Nephron (organoid): ENCODE data around the gene NEK8.

ENCODE experiments used
- H3K27ac Mint-ChIP-seq, 3 experiments: 2 replicates each; pipeline ENCODE4 v1.8.0; 2020; ENCODE audit warnings: mixed read lengths in 3 of 3, mild to moderate bottlenecking in 2 of 3, moderate library complexity in 1 of 3
- H3K27me3 Mint-ChIP-seq: 2 replicates; pipeline ENCODE4 v1.8.0; 2021; ENCODE audit warnings: low read depth, mild to moderate bottlenecking, moderate library complexity, mixed read lengths
- H3K36me3 Mint-ChIP-seq: 2 replicates; pipeline ENCODE4 v1.8.0; 2020; ENCODE audit warnings: low read depth, mixed read lengths
- H3K4me1 Mint-ChIP-seq: 2 replicates; pipeline ENCODE4 v1.8.0; 2020; ENCODE audit warnings: mixed read lengths
- H3K4me3 Mint-ChIP-seq, 3 experiments: 2 replicates each; pipeline ENCODE4 v1.8.0; 2020; ENCODE audit warnings: mild to moderate bottlenecking in 3 of 3, mixed read lengths in 3 of 3, moderate library complexity in 2 of 3
- H3K9me3 Mint-ChIP-seq: 2 replicates; pipeline ENCODE4 v1.8.0; 2020; ENCODE audit warnings: mixed read lengths
- TF ChIP-seq, protein P1 (sequence below), 3 experiments: fragments of 200-600 bp; sonication (generic); IDR thresholded peaks; one replicate each; pipeline ENCODE4 v1.5.0; 2021; ENCODE audit warnings: antibody characterized with exemption in 3 of 3; ENCODE audit not compliant: unreplicated experiment in 3 of 3

The NEK8 gene

DNA sequence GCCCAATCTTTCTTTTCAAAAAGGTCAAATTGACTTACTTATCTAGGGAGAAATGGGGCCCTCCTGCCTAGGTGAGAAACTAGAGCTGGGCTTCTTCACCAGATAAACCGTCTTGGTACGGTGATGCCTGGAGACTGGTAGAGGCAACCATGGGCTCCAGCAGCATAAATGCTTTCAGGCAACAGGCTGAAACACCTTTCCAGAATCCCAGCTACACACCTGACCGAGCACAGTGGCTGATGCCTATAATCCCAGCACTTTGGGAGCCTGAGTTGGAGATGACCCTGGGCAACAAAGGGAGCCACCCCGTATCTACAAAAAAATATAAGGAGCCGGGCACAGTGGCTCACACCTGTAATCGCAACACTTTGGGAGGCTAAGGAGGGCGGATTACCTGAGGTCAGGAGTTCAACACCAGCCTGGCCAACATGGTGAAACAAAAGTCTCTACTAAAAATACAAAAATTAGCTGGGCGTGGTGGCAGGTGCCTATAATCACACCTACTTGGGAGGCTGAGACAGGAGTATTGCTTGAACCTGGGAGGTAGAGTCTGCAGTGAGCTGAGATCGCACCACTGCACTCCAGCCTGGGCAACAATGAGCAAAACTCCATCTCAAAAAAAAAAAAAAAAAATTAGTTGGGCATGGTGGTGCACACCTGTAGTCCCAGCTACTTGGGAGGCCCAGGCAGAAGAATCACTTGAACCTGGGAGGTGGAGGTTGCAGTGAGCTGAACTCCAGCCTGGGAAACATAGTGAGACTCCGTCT is 23.2 kb downstream of the NEK8 start:
- peaks cover 23% of the 10 kb centered on the region for H3K4me1 Mint-ChIP-seq
- H3K27ac Mint-ChIP-seq: peak overlapping the region in 1 of 3 experiments; percentile 32
- H3K9me3 Mint-ChIP-seq: no peaks in the 10 kb centered on the region
- no peaks in the 10 kb centered on the region for H3K27me3 Mint-ChIP-seq
- H3K36me3 Mint-ChIP-seq: peaks cover 52% of the 10 kb centered on the region
- TF ChIP-seq, protein P1, sequence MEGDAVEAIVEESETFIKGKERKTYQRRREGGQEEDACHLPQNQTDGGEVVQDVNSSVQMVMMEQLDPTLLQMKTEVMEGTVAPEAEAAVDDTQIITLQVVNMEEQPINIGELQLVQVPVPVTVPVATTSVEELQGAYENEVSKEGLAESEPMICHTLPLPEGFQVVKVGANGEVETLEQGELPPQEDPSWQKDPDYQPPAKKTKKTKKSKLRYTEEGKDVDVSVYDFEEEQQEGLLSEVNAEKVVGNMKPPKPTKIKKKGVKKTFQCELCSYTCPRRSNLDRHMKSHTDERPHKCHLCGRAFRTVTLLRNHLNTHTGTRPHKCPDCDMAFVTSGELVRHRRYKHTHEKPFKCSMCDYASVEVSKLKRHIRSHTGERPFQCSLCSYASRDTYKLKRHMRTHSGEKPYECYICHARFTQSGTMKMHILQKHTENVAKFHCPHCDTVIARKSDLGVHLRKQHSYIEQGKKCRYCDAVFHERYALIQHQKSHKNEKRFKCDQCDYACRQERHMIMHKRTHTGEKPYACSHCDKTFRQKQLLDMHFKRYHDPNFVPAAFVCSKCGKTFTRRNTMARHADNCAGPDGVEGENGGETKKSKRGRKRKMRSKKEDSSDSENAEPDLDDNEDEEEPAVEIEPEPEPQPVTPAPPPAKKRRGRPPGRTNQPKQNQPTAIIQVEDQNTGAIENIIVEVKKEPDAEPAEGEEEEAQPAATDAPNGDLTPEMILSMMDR (IDR thresholded peaks at IDR 0.05; ENCODE audit: unreplicated experiment in 3 of 3): no peak
- no peak overlapping the region for H3K4me3 Mint-ChIP-seq

DNA sequence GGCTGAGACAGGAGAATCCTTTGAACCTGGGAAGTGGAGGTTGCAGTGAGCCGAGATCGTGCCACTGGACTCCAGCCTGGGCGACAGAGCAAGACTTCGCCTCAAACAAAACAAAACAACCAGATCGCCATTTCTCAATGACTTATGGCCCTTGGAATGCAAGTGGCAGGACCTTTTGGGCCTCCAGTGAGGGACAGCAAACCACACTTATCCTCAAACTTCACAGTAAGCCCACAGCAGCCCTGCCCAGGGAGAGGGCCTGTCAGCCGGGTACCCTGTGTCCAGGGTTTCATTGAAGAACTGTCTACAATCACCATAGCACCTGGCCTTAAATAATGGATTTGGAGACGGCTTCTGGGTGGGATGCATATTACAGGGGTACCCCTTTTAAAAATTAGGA is 26.9 kb downstream of the NEK8 start:
- Mint-ChIP-seq H3K36me3 (peaks cover 54% of the 10 kb centered on the region), H3K4me1 (no peaks in the 10 kb centered on the region), H3K27ac (no peak overlapping the region), H3K4me3 (no peak overlapping the region), H3K27me3 (no peaks in the 10 kb centered on the region), H3K9me3 (no peaks in the 10 kb centered on the region)
- TF ChIP-seq, protein P1 (IDR thresholded peaks at IDR 0.05; ENCODE audit: unreplicated experiment in 3 of 3): no peak

DNA sequence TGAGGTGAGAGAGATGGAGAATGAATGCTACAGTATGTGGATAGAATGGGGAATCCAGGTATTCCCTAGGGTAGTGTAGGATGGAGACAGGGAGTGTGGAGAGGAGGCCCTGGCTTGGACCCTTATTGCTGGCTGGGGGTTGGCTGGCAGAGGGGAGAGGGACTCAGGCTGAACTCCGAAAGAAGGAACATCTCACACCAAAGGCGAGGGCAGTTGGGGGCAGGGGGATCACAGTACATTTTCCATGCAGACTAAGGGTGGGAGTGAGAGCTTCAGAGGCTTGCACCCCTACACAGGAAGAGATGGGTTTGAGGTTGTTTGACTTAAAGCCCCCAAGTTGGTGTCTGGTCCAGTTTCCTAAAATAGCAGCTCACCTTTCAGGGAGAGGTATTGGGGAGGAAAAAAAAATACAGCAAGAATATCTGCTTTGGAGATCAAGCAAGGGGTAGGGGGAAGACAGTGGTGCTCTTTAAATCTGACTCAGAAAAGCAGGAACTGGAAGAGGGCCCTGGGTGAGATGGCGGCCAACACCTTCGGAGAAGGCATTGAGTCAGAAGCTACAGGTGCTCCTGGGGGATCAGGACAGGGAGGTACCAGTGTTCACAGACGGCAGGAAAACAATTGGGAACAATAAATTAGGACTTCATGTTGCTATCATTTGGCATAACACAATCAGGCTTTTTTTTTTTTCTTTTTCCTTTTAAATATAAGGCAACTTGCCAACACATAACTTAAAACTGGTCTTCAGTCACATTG is 27.6 kb downstream of the NEK8 start:
- no peak overlapping the region for H3K4me3 Mint-ChIP-seq

DNA sequence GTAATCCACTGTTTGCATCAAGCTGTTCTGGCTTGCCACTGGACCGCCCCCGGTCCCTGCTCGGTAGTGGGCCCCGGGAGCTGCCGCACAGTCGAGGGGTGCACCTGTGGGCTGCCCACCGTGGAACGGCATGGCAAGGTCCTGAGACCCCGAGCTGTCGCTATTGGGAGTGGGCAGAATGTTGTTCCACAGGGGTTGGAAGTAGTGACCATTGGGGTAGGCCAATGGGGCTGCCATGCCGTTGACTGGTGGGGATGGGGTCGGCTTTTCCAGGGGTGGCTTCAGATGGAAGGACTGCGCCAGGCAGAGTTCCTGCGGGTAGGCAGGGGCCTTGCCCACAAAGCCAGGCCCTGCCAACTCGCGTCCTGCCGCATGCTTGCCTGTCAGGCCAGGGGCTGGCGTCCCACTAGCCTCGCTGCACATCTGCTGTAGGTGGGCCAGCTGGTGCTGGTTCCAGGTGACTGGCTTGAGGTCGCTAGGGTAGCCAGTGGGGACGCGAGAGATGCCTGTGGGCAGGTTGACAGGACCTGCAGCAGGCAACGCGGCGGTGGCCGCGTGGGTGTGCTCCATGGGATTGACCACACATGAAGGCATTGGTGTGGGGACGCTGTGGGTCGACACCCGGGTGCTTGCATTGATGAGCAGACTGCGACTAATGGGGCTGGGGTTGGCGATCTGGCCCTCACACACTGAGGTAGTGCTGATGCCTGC is 30.0 kb downstream of the NEK8 start:
- Mint-ChIP-seq H3K9me3 (no peaks in the 10 kb centered on the region), H3K4me3 (no peak overlapping the region), H3K36me3 (peaks cover 45% of the 10 kb centered on the region), H3K27me3 (no peaks in the 10 kb centered on the region), H3K4me1 (no peaks in the 10 kb centered on the region), H3K27ac (no peak overlapping the region)
- TF ChIP-seq, protein P1 (IDR thresholded peaks at IDR 0.05; ENCODE audit: unreplicated experiment in 3 of 3): no peak

More for the DNA sequence above, 27.6 kb downstream of the NEK8 start:
- Mint-ChIP-seq H3K36me3 (peaks cover 50% of the 10 kb centered on the region), H3K27ac (peak overlapping the region in 1 of 3 experiments; percentile 59), H3K4me1 (no peaks in the 10 kb centered on the region), H3K9me3 (no peaks in the 10 kb centered on the region), H3K27me3 (no peaks in the 10 kb centered on the region)
- TF ChIP-seq, protein P1 (IDR thresholded peaks at IDR 0.05; ENCODE audit: unreplicated experiment in 3 of 3): no peak

DNA sequence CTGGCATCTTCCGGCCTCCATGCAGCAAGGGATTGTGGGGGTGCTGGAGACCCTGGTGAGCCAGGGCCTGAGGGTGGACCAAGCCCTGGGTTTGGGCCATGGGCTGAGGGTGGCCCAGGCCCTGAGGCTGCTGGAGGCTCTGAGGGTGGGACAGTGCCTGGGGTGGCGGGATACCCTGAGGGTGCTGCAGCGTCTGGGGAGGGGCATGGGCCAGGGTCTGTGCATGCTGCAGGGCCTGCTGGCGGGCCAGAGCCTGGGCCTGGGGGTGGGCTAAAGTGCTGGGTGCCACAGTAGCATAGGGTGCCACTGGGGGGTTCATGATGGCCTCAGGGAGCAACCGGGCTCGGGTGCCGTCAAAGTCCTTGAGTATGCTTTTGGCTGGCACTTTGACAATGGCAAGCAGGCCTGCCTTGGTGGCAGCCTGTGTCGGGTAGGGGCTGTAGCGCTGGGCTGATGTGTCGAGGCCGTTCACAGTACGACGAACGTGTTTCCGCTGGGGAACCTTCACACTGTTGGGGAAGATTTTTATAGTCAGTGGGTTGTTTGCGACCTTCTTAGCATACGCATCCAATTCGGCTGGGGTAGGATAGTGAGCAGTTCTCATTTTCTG is 30.8 kb downstream of the NEK8 start:
- Mint-ChIP-seq H3K9me3 (no peaks in the 10 kb centered on the region), H3K36me3 (peaks cover 49% of the 10 kb centered on the region), H3K27ac (no peak overlapping the region), H3K4me3 (no peak overlapping the region), H3K27me3 (no peaks in the 10 kb centered on the region), H3K4me1 (peaks cover 5% of the 10 kb centered on the region)
- TF ChIP-seq, protein P1 (IDR thresholded peaks at IDR 0.05; ENCODE audit: unreplicated experiment in 3 of 3): no peak
